CD4-positive, CD25-positive, alpha-beta regulatory T cell (primary cell): Measurements from ENCODE around the gene AUTS2. TPM values are rescaled to one million over a fixed set of nuclear protein-coding genes. Genes with fewer than 3 reads are reported as not detected.

ENCODE experiments used
- ATAC-seq, 2 donors: fragments of 150-1000 bp; cut with Tn5 transposase; one replicate each; pipeline ENCODE4 v1.10.0; 2021; ENCODE audit warnings: low read depth in 2 of 2, moderate number of reproducible peaks in 2 of 2, moderate library complexity in 1 of 2
- DNase-seq, 3 donors: peaks; one replicate each; pipeline versions ENCODE4 v3.0.0 to v3.0.0-alpha.2; 2012 to 2022; ENCODE audit warnings: mixed read lengths in 1 of 3
- H3K27ac ChIP-seq: one replicate; pipeline ENCODE4 v1.7.0; 2013; ENCODE audit warnings: mild to moderate bottlenecking, low read length; ENCODE audit not compliant: insufficient read depth, poor library complexity, severe bottlenecking
- H3K27me3 ChIP-seq: one replicate; pipeline ENCODE4 v1.7.0; 2013; ENCODE audit warnings: low read length; ENCODE audit not compliant: control insufficient read depth, insufficient read depth
- H3K36me3 ChIP-seq: one replicate; pipeline ENCODE4 v1.7.0; 2013; ENCODE audit warnings: mild to moderate bottlenecking, low read length, moderate library complexity; ENCODE audit not compliant: control insufficient read depth, insufficient read depth
- H3K4me1 ChIP-seq: 2 replicates; pipeline ENCODE4 v1.7.0; 2013; ENCODE audit warnings: mild to moderate bottlenecking, low read length; ENCODE audit not compliant: insufficient read depth, control insufficient read depth, poor library complexity, severe bottlenecking
- H3K4me3 ChIP-seq: one replicate; pipeline ENCODE4 v1.7.0; 2013; ENCODE audit warnings: low read depth, mild to moderate bottlenecking, low read length, moderate library complexity
- H3K9me3 ChIP-seq, 2 experiments: 1 replicate in 1 of 2; 2 replicates in 1 of 2; pipeline ENCODE4 v1.7.0; 2013; ENCODE audit warnings: low read length in 2 of 2, mild to moderate bottlenecking in 1 of 2, moderate library complexity in 1 of 2; ENCODE audit not compliant: control insufficient read depth in 2 of 2
- H3K27ac Mint-ChIP-seq, 3 donors: one replicate each; pipeline ENCODE4 v1.8.0; 2020 to 2022; ENCODE audit warnings: mild to moderate bottlenecking in 3 of 3, mixed read lengths in 3 of 3, moderate library complexity in 2 of 3
- H3K27me3 Mint-ChIP-seq: one replicate; pipeline ENCODE4 v1.8.0; 2022; ENCODE audit warnings: mild to moderate bottlenecking, mixed read lengths
- H3K36me3 Mint-ChIP-seq: one replicate; pipeline ENCODE4 v1.8.0; 2020; ENCODE audit warnings: mixed read lengths
- H3K4me1 Mint-ChIP-seq, 4 donors: one replicate each; pipeline ENCODE4 v1.8.0; 2020 to 2022; ENCODE audit warnings: mixed read lengths in 4 of 4, mild to moderate bottlenecking in 1 of 4
- H3K4me3 Mint-ChIP-seq, 4 donors: one replicate each; pipeline ENCODE4 v1.8.0; 2020 to 2022; ENCODE audit warnings: mild to moderate bottlenecking in 4 of 4, mixed read lengths in 4 of 4, moderate library complexity in 3 of 4
- H3K9me3 Mint-ChIP-seq, 7 donors: one replicate each; pipeline ENCODE4 v1.8.0; 2020 to 2022; ENCODE audit warnings: mixed read lengths in 7 of 7, mild to moderate bottlenecking in 3 of 7, moderate library complexity in 2 of 7
- polyA plus RNA-seq, 4 donors: library from polyadenylated mRNA; unstranded; fragments of 300-500 nt; fragmentation: Illumina TruSeq; gene quantifications; one replicate each; pipeline ENCODE4 v1.2.3, GENCODE V29; 2021
- total RNA-seq: library from RNA; stranded (reverse); gene quantifications from one replicate; pipeline ENCODE4 v1.2.3, GENCODE V29; 2022

AUTS2 gene
- total and polyA plus RNA-seq, 5 donors from 2014 or later, result 0.47 to 32.4 (median 0.74) TPM

DNA sequence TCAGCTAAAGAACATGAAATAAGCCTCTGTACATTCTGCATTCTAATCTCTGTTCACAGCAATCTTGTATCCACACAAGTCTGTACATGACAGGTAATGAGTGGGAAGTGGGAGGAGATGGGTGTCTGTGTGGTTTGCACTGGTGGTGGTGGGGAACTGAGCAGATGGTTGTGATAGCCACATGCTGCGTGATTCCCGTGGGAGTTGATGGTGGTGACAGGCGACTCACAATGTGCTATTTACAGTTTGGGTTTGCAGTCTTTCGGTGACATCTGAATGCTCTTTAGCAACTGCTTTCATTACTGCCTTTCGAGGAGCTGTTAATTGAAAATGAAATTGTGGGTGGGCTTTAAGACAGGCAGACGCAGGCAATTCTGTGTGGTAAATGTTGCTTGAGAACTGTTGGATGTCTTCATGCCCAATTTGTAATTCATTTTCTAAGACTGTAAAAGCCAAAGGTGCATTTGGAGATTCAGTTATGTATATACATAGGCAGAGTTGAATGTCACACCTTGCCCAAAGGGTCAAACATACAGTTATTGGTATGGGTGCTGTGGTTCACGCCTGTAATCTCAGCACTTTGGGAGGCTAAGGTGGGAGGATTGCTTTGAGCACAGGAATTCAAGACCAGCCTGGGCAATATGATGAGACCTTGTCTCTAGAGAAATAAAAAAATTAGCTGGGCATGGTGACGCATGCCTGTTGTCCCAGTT lies 308.2 kb downstream of the AUTS2 start:
- Mint-ChIP-seq H3K4me1 (no peaks in the 10 kb centered on the region), H3K27ac (no peak overlapping the region)

DNA sequence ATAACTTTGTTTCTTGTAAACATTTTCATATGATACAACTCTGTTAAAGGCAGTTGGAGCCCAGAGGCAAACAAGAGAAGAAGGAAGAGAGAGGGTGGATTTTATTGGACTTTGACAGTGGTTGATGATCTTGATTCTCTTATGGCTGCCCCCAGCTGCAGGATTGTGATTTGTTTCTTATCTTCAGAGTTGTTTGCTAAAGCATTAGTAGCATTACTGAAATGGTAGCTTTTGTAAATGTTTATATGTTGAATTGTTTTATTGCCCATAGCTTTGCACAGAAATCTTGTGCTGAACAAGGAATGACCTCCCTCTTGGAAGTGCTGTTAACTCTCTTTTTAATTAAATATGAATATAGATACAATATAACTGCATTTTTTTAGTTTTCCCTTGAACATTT lies 309.4 kb downstream of the AUTS2 start:
- DNase-seq (no peak), ATAC-seq (no peak)
- H3K27me3 ChIP-seq, result no peaks in the 10 kb centered on the region
- H3K9me3 ChIP-seq, result no peaks in the 10 kb centered on the region
- no peak overlapping the region for H3K4me3 ChIP-seq
- H3K36me3 ChIP-seq, result no peaks in the 10 kb centered on the region
- H3K27me3 Mint-ChIP-seq, result no peaks in the 10 kb centered on the region
- no peak overlapping the region for H3K27ac ChIP-seq
- H3K9me3 Mint-ChIP-seq, result peaks cover 0 to 5% (median 0%) of the 10 kb centered on the region in 7 donors
- H3K4me3 Mint-ChIP-seq, result no peak overlapping the region
- no peaks in the 10 kb centered on the region for H3K4me1 ChIP-seq
- no peaks in the 10 kb centered on the region for H3K36me3 Mint-ChIP-seq
- no peaks in the 10 kb centered on the region for H3K4me1 Mint-ChIP-seq
- H3K27ac Mint-ChIP-seq, result no peak overlapping the region

More for the DNA sequence above, 308.2 kb downstream of the AUTS2 start:
- DNase-seq (no peak), ATAC-seq (no peak)
- H3K27me3 ChIP-seq, result no peaks in the 10 kb centered on the region
- no peak overlapping the region for H3K27ac ChIP-seq
- no peaks in the 10 kb centered on the region for H3K36me3 ChIP-seq
- H3K4me3 ChIP-seq, result no peak overlapping the region
- no peaks in the 10 kb centered on the region for H3K4me1 ChIP-seq
- no peaks in the 10 kb centered on the region for H3K27me3 Mint-ChIP-seq
- H3K36me3 Mint-ChIP-seq, result no peaks in the 10 kb centered on the region
- H3K9me3 ChIP-seq, result no peaks in the 10 kb centered on the region
- H3K4me3 Mint-ChIP-seq, result no peak overlapping the region
- H3K9me3 Mint-ChIP-seq, result peaks cover 0 to 5% (median 0%) of the 10 kb centered on the region in 7 donors

GRCh38 chr7:69908454-69908853 lies 310.2 kb downstream of the AUTS2 start:
- Histone ChIP-seq H3K36me3 (no peaks in the 10 kb centered on the region), H3K9me3 (no peaks in the 10 kb centered on the region), H3K27ac (no peak overlapping the region), H3K4me1 (no peaks in the 10 kb centered on the region), H3K4me3 (no peak overlapping the region), H3K27me3 (no peaks in the 10 kb centered on the region)
- peaks cover 0 to 6% (median 0%) of the 10 kb centered on the region in 7 donors for H3K9me3 Mint-ChIP-seq
- no peaks in the 10 kb centered on the region for H3K36me3 Mint-ChIP-seq
- ATAC-seq, result no peak
- no peaks in the 10 kb centered on the region for H3K4me1 Mint-ChIP-seq
- no peak for DNase-seq
- H3K27ac Mint-ChIP-seq, result no peak overlapping the region
- no peaks in the 10 kb centered on the region for H3K27me3 Mint-ChIP-seq
- H3K4me3 Mint-ChIP-seq, result no peak overlapping the region

- Mint-ChIP-seq H3K4me1 (no peaks in the 10 kb centered on the region), H3K27ac (no peak overlapping the region), H3K27me3 (no peaks in the 10 kb centered on the region), H3K9me3 (peaks cover 0 to 6% (median 0%) of the 10 kb centered on the region in 7 donors), H3K36me3 (no peaks in the 10 kb centered on the region), H3K4me3 (no peak overlapping the region)
- Histone ChIP-seq H3K4me1 (no peaks in the 10 kb centered on the region), H3K4me3 (no peak overlapping the region), H3K36me3 (no peaks in the 10 kb centered on the region), H3K27ac (no peak overlapping the region), H3K27me3 (no peaks in the 10 kb centered on the region), H3K9me3 (no peaks in the 10 kb centered on the region)
- no peak for DNase-seq
- no peak for ATAC-seq
Observed at GRCh38 chr7:69910150-69910549, 311.9 kb downstream of the AUTS2 start.

DNA sequence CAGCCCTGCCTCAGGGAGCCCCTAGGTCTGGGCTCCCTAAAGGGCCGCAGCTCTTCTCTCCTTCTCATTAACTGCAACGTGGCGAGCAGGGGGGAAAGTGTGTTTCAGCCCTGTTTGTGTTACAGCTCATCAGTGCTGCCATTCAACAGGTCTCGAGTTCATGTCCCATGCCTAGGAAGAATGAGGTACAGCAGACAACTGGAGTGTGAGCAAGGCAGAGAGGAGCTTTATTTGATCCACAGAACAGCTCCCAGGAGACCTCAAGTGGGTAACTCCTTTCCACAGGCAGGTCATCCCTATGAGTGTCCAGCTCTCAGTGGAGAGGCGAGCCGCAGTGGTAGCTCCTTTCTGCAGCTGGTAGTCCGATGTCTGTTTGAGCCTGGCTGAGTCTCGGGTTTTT lies 313.1 kb downstream of the AUTS2 start:
- H3K36me3 Mint-ChIP-seq, result no peaks in the 10 kb centered on the region
- no peaks in the 10 kb centered on the region for H3K27me3 Mint-ChIP-seq
- Histone ChIP-seq H3K27me3 (no peaks in the 10 kb centered on the region), H3K27ac (no peak overlapping the region), H3K4me3 (no peak overlapping the region), H3K4me1 (no peaks in the 10 kb centered on the region), H3K9me3 (no peaks in the 10 kb centered on the region), H3K36me3 (no peaks in the 10 kb centered on the region)
- DNase-seq (no peak), ATAC-seq (no peak)
- H3K27ac Mint-ChIP-seq, result no peak overlapping the region
- H3K9me3 Mint-ChIP-seq, result peaks cover 0 to 5% (median 0%) of the 10 kb centered on the region in 7 donors
- no peak overlapping the region for H3K4me3 Mint-ChIP-seq
- no peaks in the 10 kb centered on the region for H3K4me1 Mint-ChIP-seq

GRCh38 chr7:69912141-69912540 lies 313.9 kb downstream of the AUTS2 start:
- H3K27ac Mint-ChIP-seq, result no peak overlapping the region
- Histone ChIP-seq H3K9me3 (no peaks in the 10 kb centered on the region), H3K4me3 (no peak overlapping the region), H3K27ac (no peak overlapping the region), H3K27me3 (no peaks in the 10 kb centered on the region), H3K36me3 (no peaks in the 10 kb centered on the region), H3K4me1 (no peaks in the 10 kb centered on the region)
- no peak for ATAC-seq
- no peak overlapping the region for H3K4me3 Mint-ChIP-seq
- no peaks in the 10 kb centered on the region for H3K4me1 Mint-ChIP-seq
- H3K36me3 Mint-ChIP-seq, result no peaks in the 10 kb centered on the region
- DNase-seq, result no peak
- no peaks in the 10 kb centered on the region for H3K27me3 Mint-ChIP-seq
- peaks cover 0 to 5% (median 0%) of the 10 kb centered on the region in 7 donors for H3K9me3 Mint-ChIP-seq

- no peak overlapping the region for H3K4me3 Mint-ChIP-seq
- H3K9me3 Mint-ChIP-seq, result peaks cover 0 to 5% (median 0%) of the 10 kb centered on the region in 7 donors
- Histone ChIP-seq H3K36me3 (no peaks in the 10 kb centered on the region), H3K4me3 (no peak overlapping the region), H3K4me1 (no peaks in the 10 kb centered on the region), H3K9me3 (no peaks in the 10 kb centered on the region), H3K27ac (no peak overlapping the region), H3K27me3 (no peaks in the 10 kb centered on the region)
- no peaks in the 10 kb centered on the region for H3K4me1 Mint-ChIP-seq
- no peak for ATAC-seq
- H3K36me3 Mint-ChIP-seq, result no peaks in the 10 kb centered on the region
- DNase-seq, result no peak
- H3K27me3 Mint-ChIP-seq, result no peaks in the 10 kb centered on the region
- H3K27ac Mint-ChIP-seq, result no peak overlapping the region
Observed at GRCh38 chr7:69912846-69913245, 314.6 kb downstream of the AUTS2 start.

- Mint-ChIP-seq H3K27ac (no peak overlapping the region), H3K4me3 (no peak overlapping the region), H3K9me3 (peaks cover 0 to 4% (median 0%) of the 10 kb centered on the region in 7 donors), H3K36me3 (no peaks in the 10 kb centered on the region), H3K27me3 (no peaks in the 10 kb centered on the region), H3K4me1 (no peaks in the 10 kb centered on the region)
- no peaks in the 10 kb centered on the region for H3K4me1 ChIP-seq
- H3K9me3 ChIP-seq, result no peaks in the 10 kb centered on the region
- no peaks in the 10 kb centered on the region for H3K27me3 ChIP-seq
- ATAC-seq (no peak), DNase-seq (no peak)
- H3K27ac ChIP-seq, result no peak overlapping the region
- H3K4me3 ChIP-seq, result no peak overlapping the region
- H3K36me3 ChIP-seq, result no peaks in the 10 kb centered on the region
Observed at GRCh38 chr7:69919426-69920111, 321.3 kb downstream of the AUTS2 start.
